ENCODE data around the gene CTNNA3.
A peak's percentile ranks its signal among the peaks of the same experiment; 100 is the strongest.

CTNNA3 gene

GRCh38 chr10:66190413-66190812, 1505.6 kb downstream of the CTNNA3 start:
- no peak for DNase-seq

- DNase-seq: no peak
Measured at GRCh38 chr10:66189271-66189670, 1506.7 kb downstream of the CTNNA3 start.

DNA sequence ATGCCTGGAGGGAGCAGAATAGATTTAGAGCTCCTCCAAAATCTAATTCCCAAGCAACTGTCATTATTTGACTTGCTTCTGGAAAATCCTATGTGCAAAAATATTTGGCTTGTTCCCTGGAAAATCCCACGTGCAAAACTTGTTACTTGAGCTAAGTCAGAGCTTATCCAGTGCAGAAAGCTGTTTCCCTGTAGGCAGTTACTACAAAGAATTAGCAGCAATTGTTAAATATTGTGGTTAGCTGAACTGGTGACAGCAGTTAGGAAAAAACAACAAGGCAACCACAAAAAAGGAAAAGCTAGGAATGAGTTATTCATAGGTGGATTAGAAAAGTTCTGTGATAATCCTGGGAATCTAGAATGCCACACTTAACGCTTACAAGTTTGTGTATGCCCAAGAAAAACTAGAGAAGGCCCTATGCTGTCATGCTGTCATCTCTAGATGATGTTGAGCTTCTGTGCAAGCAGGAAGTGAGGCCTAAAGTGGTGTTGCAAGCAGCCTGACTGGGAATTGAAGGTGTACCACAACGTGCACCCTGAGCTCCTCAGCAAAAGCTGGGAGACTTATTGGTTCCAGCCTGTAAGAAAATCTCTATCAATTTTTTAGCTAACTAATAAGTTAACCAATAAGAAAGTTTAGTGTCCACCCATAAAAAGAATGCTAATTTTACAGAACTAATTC, 1508.8 kb downstream of the CTNNA3 start:
- DNase-seq: no peak

GRCh38 chr10:66183028-66183427, 1513.0 kb downstream of the CTNNA3 start:
- no peak for DNase-seq

- peak; percentile 64 for DNase-seq
Measured at GRCh38 chr10:66180581-66181318, 1515.2 kb downstream of the CTNNA3 start.

DNA sequence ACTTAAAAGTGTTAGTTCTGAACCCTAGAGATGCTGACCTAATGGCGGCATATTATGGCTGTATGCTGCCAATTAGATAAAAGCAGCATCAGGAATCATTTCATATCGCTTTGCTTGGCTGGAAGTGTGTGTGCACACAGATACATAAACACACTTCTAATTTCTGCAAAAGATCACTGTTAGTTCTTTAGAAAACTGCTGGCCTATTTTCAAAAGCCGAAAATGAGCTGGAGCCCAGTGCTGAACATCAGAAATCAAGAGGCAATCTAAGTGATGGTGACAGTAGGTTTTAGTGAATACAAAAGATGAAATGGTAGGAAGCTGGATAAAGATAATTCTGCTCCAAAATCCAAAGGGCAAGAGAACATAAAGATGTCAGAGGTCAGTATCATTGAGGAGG, 1516.0 kb downstream of the CTNNA3 start:
- no peak for DNase-seq

- no peak for DNase-seq
Measured at GRCh38 chr10:66176772-66177171, 1519.2 kb downstream of the CTNNA3 start.

- peak; percentile 33 for DNase-seq
Measured at GRCh38 chr10:66167816-66168215, 1528.2 kb downstream of the CTNNA3 start.

GRCh38 chr10:66162560-66163143, 1533.3 kb downstream of the CTNNA3 start:
- DNase-seq: no peak

- peak; percentile 5 for DNase-seq
Measured at GRCh38 chr10:66151346-66151745, 1544.6 kb downstream of the CTNNA3 start.

GRCh38 chr10:66148312-66148711, 1547.7 kb downstream of the CTNNA3 start:
- no peak for DNase-seq

DNA sequence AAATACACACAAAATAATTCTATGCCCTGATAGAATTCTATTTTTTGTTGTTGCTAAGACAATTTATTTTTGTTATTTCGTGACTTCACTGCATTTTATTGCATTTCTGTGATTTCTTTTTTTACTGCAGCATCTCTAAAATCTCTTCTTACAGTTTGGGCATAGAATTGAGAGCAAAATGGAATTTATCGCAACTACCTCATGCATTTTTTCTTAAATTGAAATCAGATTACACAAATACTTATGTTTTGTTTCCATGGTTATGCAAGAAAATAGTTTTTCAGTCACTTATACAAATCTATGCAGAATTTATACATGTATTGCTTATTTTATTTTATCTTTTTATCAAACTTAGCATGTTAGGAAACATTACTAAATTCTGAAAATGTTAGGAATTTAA, 1552.0 kb downstream of the CTNNA3 start:
- DNase-seq: no peak

GRCh38 chr10:66102756-66103155, 1593.2 kb downstream of the CTNNA3 start:
- no peak for DNase-seq

- no peak for DNase-seq
Measured at GRCh38 chr10:66098595-66099480, 1597.2 kb downstream of the CTNNA3 start.

DNA sequence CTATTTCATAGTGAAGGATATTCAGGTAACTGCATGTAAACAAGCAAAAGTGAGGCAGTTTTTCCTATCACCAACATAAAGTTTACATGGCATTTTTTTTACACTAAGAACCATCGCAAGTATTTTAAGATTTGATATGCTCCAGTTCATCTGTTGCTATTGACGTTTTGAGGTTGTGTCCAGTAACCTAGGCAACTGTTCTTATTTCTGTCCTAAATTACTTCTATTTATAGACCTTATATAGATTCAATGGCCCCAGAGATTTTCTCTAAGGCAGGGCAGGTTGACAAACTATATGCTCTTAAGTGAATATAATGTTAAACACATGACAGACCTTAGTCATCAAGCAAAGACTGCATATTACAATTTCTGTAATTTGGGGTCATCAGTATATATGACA, 1600.4 kb downstream of the CTNNA3 start:
- DNase-seq: no peak

DNA sequence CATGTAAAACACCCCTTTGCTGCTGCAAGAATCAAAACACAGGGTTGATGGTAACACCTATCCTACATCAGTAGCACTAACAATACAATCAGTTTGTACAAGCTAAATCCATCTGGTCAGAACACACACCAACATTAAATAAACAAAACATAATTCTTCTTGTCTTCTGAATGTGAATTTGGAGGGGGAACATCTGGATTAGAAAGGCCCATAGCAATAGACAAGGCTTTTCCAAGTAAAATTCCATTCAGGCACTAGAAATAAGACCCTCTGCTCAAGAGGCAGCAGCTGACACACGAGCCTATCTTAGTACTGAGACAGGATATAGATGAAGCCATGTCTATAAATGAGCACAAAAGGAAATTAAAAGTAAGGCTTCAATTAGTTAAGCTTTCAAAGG, 1610.1 kb downstream of the CTNNA3 start:
- no peak for DNase-seq

GRCh38 chr10:66071907-66072306, 1624.1 kb downstream of the CTNNA3 start:
- no peak for DNase-seq

GRCh38 chr10:66058594-66058993, 1637.4 kb downstream of the CTNNA3 start:
- no peak for DNase-seq

- no peak for DNase-seq
Measured at GRCh38 chr10:66049335-66049734, 1646.7 kb downstream of the CTNNA3 start.

- DNase-seq: no peak
Measured at GRCh38 chr10:66045859-66046258, 1650.1 kb downstream of the CTNNA3 start.

GRCh38 chr10:66041771-66042170, 1654.2 kb downstream of the CTNNA3 start:
- no peak for DNase-seq

- DNase-seq: no peak
Measured at GRCh38 chr10:66038623-66039022, 1657.4 kb downstream of the CTNNA3 start.

DNA sequence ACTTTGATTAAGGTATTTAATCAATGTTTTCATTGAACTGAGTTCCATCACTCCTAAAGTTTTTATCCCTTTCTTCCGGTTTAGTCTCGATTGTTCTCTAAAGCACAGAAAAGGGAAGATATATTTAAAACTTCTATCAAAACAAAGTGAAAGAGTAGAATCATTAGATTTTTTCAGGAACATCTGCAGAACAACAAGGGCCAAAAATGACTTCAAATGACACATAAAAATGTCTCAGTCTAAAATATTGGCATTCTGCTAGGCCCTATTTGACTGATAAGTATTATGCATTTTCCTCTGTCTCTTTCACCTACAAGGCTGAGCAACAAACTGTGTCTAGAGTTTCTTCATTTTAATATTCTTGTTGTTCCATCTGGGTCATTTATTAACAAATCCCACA, 1669.7 kb downstream of the CTNNA3 start:
- DNase-seq: no peak

Measured in fibroblast of skin of back (primary cell).